ENCODE data around the gene ARHGAP5.

DNA sequence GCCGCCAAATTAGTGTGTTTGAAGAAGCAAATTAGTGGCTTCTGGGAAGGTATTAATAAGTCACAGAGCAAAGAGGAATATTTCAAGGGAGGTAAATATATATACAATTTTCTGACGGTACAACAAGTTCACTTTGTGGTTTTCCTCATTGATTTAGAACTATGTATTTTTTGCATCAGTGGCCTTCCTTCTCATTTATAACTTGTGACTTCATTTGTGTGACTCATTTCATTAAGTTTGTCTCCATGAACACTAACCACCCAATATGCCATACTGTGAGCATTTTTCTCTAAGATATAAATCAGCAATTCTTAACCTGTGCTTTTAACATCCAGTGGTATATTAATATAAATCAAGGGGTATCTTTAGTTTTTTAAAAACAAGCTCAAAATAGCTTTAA, 29.3 kb upstream of the ARHGAP5 start:
- TF ChIP-seq CTCF (IDR thresholded peaks at IDR 0.05; ENCODE audit: low read length) (no peak), EZH2 (IDR thresholded peaks at IDR 0.05; ENCODE audit: borderline replicate concordance, low read length) (no peak)

Data from OCI-LY1 (cell line).